Measurements from ENCODE around the gene LYSMD2.

Gene LYSMD2

DNA sequence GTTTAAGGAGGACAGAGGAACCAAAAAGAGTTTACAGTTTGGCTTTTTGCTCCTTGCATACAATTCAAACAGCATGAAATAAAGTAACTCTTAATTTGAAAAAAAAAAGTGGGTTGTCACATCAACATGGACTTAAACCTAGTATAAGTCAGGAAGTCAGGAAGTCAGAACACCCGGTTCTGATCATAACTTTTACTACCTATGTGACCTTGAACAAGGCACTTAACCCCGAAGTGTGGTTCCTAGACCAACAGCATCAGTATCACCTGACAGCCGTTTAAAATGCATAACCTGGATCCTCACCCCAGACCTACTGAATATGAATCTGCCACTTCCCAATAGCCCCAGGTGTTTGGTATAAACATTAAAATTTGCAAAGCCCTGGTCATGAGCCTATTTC, 18.7 kb downstream of the LYSMD2 start:
- DNase-seq = no peak

DNA sequence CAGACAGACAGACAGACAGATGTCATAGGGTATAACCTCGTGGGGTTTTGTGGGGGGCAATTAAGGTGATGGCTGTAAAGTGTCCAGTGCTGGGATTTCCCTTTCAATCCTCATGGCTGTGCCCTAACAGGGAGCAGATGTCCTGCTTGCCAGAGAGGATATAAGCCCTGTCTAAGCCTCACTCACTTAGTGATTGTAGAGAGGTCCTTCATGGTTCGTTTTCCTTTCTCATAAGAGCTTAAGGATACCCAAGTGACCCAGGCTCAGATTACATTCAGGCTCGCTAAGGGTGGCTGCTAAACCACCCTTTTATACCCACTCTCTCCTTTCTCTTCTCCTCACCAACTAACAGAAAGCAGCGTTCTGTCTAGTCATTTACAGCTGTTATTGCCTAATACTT, 19.2 kb downstream of the LYSMD2 start:
- no peak for DNase-seq

GRCh38 chr15:51714911-51715310, 22.5 kb downstream of the LYSMD2 start:
- no peak for DNase-seq

GRCh38 chr15:51714162-51714561, 23.3 kb downstream of the LYSMD2 start:
- no peak for DNase-seq

DNA sequence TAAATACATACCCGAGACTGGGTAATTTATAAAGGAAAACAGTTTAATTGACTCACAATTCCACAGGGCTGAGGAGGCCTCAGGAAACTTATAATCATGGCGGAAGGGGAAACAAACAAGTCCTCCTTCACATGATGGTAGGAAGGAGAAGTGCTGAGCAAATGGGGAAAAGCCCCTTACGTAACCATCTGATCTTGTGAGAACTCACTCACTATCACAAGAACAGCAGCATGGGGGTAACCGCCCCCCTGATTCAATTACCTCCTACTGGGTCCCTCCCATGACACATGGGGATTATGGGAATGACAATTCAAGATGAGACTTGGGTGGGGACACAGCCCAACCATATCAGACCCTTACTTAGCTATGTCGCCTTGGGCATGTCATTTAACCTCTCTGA, 28.4 kb downstream of the LYSMD2 start:
- no peak for DNase-seq

DNA sequence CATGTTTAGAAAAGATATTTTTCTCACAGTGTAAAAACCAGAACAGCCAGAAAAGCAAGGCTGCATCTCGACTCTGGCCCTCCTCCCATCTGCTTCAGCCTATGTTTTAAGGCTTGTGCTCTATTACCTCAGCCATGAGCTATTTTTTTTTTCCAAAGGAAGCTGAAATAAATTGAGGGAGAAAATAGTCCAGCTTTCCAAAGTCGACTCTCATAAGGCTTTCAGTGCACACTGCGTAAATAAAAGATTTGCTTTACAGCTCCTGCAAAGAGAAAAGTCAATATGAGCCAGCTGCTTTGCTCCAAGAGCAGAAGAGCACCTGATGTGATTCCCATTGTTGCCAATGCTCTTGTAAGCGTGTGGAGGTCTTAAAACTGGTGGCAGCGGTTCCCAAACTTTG, 29.4 kb downstream of the LYSMD2 start:
- no peak for DNase-seq

GRCh38 chr15:51706926-51707608, 30.4 kb downstream of the LYSMD2 start:
- DNase-seq = no peak

- DNase-seq = no peak
These were observed 31.2 kb downstream of the LYSMD2 start for GRCh38 chr15:51706291-51706690.

DNA sequence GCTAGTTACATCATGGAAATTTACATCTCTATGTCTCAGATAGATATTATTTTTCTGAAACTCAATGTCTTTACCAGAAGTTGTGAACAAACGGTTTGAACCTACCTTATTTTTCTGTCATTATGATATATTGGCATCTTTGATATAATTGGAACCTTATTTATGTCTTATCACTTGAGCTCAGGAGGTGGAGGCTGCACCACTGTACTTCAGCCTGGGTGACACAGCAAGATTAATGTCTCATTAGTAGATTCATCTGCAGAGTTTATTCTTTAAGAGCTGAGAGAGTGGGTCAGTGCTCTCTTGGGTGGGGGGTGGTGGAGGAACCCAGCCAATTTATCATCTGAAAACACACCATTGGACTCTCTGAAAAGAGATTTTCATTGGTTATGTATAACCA, 34.7 kb downstream of the LYSMD2 start:
- no peak for DNase-seq

DNA sequence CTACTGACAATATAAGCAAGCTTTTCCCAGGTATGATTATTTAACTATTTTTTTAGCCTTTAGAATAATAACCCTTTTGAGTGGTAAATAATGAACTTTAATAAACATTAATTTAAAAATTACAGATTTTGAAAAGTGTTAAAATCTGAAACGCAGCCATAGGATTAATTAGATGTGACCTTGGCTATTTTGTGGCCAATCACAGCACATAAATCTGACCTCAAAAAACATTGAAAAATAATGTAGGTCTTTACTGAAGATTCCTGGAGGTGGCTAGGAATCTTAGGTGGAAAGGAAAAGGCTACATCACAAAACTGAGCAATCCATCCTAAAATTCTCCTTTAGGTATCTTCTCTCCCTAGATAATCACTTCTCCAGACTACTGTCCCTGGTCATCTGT, 38.1 kb downstream of the LYSMD2 start:
- DNase-seq = no peak

DNA sequence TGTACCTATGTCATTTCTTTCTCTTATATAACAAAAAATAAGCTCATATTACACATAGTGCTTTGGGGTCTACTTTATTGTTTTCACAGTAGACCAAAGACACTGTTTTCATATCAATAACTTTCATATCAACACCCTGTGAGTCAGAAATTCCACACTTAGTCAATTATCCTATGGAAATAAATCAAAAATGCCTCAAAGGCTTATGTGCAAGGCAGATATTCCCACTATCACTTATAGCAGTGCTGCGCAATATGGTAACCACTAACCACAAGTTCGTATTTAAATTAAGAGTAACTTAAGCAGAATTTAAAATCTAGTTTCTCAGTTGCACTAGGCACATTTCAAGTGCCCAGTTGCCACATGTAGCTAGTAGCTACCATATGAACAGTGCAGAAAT, 40.3 kb downstream of the LYSMD2 start:
- DNase-seq = no peak

GRCh38 chr15:51696566-51696965, 40.9 kb downstream of the LYSMD2 start:
- DNase-seq = no peak

GRCh38 chr15:51692154-51692553, 45.3 kb downstream of the LYSMD2 start:
- DNase-seq = no peak

GRCh38 chr15:51688863-51689262, 48.6 kb downstream of the LYSMD2 start:
- no peak for DNase-seq

GRCh38 chr15:51687565-51687964, 49.9 kb downstream of the LYSMD2 start:
- DNase-seq = no peak

DNA sequence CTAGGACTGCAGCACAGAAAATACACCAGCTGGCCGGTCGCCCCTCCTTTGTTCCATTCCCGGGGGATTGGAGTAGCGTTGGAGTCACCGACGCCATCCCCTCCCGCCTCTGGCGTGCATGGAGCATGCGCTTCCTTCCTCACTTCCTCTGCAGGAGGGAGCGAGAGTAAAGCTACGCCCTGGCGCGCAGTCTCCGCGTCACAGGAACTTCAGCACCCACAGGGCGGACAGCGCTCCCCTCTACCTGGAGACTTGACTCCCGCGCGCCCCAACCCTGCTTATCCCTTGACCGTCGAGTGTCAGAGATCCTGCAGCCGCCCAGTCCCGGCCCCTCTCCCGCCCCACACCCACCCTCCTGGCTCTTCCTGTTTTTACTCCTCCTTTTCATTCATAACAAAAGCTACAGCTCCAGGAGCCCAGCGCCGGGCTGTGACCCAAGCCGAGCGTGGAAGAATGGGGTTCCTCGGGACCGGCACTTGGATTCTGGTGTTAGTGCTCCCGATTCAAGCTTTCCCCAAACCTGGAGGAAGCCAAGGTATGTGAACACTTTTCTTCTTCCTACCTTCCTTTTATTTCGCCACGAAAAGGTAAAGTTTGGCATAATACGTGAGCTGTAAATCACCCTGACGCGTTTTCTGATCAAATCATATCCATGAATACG, 56.0 kb downstream of the LYSMD2 start, which contains the start of gene SCG3:
Gene SCG3, plus strand, starts transcription at position 201 of the 661 bp plus-strand sequence. Its CDS starts 253 bp downstream, at position 454.
- peak; percentile 63 for DNase-seq

GRCh38 chr15:51680321-51680720, 57.1 kb downstream of the LYSMD2 start:
- no peak for DNase-seq

GRCh38 chr15:51678096-51678495, 59.4 kb downstream of the LYSMD2 start:
- DNase-seq = no peak

- DNase-seq = no peak
These were observed 60.0 kb downstream of the LYSMD2 start for GRCh38 chr15:51677452-51677851.

GRCh38 chr15:51677021-51677420, 60.4 kb downstream of the LYSMD2 start:
- DNase-seq = no peak

GRCh38 chr15:51675234-51675633, 62.2 kb downstream of the LYSMD2 start:
- no peak for DNase-seq

Data from stimulated activated CD4-positive, alpha-beta T cell treated with anti-CD3 and anti-CD28 coated beads, Interleukin-4, amount 100 ng/mL, for 1 hour (primary cell).